ENCODE measurements around the gene PAFAH1B1.

DNA sequence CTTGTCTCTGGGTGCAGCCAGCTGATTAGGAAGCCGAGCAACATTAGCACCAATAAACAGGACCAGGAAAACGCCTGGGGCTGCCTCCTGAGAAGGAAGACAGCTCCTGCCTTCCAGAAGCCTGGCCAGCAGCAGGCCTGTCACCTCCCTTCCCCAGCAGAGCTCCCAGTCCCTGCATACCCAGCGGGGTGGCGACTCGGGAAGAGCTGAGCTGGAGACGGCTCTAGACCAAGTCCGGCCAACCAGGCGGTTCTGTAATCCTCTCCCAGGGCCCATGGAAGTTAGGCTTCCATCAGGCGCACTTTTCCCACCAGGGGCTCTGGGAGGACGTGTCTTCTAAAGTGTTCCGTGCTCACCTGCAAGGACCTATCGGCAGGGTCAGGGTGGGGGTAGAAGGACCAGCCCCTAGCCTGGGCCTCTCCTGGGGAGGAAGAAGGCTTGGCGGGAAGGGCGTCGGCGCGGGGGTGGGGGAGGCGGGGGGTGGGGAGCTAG lies 130.1 kb downstream of the PAFAH1B1 start:
- TF ChIP-seq, protein P1, sequence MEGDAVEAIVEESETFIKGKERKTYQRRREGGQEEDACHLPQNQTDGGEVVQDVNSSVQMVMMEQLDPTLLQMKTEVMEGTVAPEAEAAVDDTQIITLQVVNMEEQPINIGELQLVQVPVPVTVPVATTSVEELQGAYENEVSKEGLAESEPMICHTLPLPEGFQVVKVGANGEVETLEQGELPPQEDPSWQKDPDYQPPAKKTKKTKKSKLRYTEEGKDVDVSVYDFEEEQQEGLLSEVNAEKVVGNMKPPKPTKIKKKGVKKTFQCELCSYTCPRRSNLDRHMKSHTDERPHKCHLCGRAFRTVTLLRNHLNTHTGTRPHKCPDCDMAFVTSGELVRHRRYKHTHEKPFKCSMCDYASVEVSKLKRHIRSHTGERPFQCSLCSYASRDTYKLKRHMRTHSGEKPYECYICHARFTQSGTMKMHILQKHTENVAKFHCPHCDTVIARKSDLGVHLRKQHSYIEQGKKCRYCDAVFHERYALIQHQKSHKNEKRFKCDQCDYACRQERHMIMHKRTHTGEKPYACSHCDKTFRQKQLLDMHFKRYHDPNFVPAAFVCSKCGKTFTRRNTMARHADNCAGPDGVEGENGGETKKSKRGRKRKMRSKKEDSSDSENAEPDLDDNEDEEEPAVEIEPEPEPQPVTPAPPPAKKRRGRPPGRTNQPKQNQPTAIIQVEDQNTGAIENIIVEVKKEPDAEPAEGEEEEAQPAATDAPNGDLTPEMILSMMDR (IDR thresholded peaks at IDR 0.05) = no peak
- TF ChIP-seq POLR2A (IDR thresholded peaks at IDR 0.05) = no peak
- no peak for TF ChIP-seq EP300 (IDR thresholded peaks at IDR 0.05; ENCODE audit: low read depth)

Measured in transverse colon (tissue), 3 donors.